HFFc6 (cell line): ENCODE data around the gene CTSL. TPM values are rescaled to one million over a fixed set of nuclear protein-coding genes. Genes with fewer than 3 reads are reported as not detected.

Source experiments
- DNase-seq: peaks from one replicate; pipeline ENCODE4 v3.0.0-alpha.2; 2018
- H3K27ac Mint-ChIP-seq: 2 replicates; pipeline ENCODE4 v1.8.0; 2020; ENCODE audit warnings: mild to moderate bottlenecking, mixed read lengths
- H3K27me3 Mint-ChIP-seq: 2 replicates; pipeline ENCODE4 v1.8.0; 2021; ENCODE audit warnings: mild to moderate bottlenecking, moderate library complexity, mixed read lengths; ENCODE audit not compliant: insufficient read depth
- H3K36me3 Mint-ChIP-seq: 2 replicates; pipeline ENCODE4 v1.8.0; 2021; ENCODE audit warnings: low read depth, mixed read lengths
- H3K4me1 Mint-ChIP-seq: 2 replicates; pipeline ENCODE4 v1.8.0; 2020; ENCODE audit warnings: low read depth, mixed read lengths
- H3K4me3 Mint-ChIP-seq: 2 replicates; pipeline ENCODE4 v1.8.0; 2020; ENCODE audit warnings: mild to moderate bottlenecking, moderate library complexity, mixed read lengths
- H3K9me3 Mint-ChIP-seq: 2 replicates; pipeline ENCODE4 v1.8.0; 2020; ENCODE audit warnings: mild to moderate bottlenecking, mixed read lengths
- total RNA-seq, 6 experiments: library from RNA; stranded (reverse); fragmentation: NEBNext Ultra II Directional; extraction: Animal tissue kit (Norgen Biotek cat#: 25700); gene quantifications; 2 replicates in 1 of 6; 3 replicates in 5 of 6; pipeline ENCODE4 v1.2.3, GENCODE V29; 2021
- TF ChIP-seq, protein P1 (sequence below): fragments of 200-600 bp; sonication (generic); IDR thresholded peaks from 2 replicates; pipeline ENCODE4 v1.5.0; 2021; ENCODE audit warnings: antibody characterized with exemption, mild to moderate bottlenecking

CTSL gene
- total RNA-seq, 6 experiments from 2014 or later, result 189 to 232 (median 210) TPM

DNA sequence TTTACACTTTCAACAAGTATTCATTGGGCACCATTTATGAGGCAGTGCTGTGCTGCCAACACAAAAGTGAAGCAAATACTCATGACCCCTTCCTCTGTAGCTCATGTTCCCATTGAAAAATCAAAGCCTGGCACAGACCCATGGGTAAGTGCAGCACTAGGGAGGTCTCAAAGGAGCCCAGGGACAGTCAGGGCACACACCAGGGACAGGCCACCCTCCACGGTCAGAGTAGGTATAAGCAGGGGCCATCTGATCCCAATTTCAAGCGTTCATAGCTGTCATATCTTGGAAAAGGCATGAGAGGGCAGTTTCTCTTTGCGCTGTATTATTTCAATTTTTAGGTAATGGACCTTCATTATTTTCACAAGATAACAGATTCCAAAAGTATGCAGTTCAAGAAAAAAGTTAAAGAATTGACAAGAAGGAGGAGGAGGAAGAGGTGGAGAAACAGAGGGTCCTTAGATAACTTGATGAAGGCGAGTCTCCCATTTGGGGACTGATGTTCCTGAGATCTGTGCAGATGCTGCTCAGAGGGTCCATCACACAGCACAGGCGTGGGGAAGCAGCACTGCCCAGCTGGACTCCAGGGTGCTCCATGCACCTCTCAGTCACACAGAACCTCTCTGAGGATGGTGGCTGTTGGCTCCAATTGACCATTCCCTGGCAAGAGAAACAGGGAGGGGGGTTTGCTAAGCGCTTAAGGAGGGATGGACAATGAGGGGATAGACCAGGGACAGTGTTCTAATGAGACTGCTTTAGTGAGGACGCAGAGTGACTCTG, 7.5 kb downstream of the CTSL start:
- Mint-ChIP-seq H3K4me3 (no peak overlapping the region), H3K9me3 (no peaks in the 10 kb centered on the region), H3K27me3 (no peaks in the 10 kb centered on the region; the same call in none of the 2 replicates), H3K4me1 (peaks cover 9% of the 10 kb centered on the region), H3K27ac (no peak overlapping the region), H3K36me3 (peaks cover 30% of the 10 kb centered on the region)
- no peak for DNase-seq
- TF ChIP-seq, protein P1, sequence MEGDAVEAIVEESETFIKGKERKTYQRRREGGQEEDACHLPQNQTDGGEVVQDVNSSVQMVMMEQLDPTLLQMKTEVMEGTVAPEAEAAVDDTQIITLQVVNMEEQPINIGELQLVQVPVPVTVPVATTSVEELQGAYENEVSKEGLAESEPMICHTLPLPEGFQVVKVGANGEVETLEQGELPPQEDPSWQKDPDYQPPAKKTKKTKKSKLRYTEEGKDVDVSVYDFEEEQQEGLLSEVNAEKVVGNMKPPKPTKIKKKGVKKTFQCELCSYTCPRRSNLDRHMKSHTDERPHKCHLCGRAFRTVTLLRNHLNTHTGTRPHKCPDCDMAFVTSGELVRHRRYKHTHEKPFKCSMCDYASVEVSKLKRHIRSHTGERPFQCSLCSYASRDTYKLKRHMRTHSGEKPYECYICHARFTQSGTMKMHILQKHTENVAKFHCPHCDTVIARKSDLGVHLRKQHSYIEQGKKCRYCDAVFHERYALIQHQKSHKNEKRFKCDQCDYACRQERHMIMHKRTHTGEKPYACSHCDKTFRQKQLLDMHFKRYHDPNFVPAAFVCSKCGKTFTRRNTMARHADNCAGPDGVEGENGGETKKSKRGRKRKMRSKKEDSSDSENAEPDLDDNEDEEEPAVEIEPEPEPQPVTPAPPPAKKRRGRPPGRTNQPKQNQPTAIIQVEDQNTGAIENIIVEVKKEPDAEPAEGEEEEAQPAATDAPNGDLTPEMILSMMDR, result no peak

GRCh38 chr9:87734106-87734505, 8.2 kb downstream of the CTSL start:
- TF ChIP-seq, protein P1, result no peak
- no peaks in the 10 kb centered on the region for H3K9me3 Mint-ChIP-seq
- DNase-seq, result no peak
- peaks cover 3% of the 10 kb centered on the region; the same call in 1 of the 2 replicates for H3K4me1 Mint-ChIP-seq
- H3K27ac Mint-ChIP-seq, result no peak overlapping the region
- peaks cover 23% of the 10 kb centered on the region for H3K36me3 Mint-ChIP-seq
- no peaks in the 10 kb centered on the region; the same call in none of the 2 replicates for H3K27me3 Mint-ChIP-seq
- H3K4me3 Mint-ChIP-seq, result no peak overlapping the region

DNA sequence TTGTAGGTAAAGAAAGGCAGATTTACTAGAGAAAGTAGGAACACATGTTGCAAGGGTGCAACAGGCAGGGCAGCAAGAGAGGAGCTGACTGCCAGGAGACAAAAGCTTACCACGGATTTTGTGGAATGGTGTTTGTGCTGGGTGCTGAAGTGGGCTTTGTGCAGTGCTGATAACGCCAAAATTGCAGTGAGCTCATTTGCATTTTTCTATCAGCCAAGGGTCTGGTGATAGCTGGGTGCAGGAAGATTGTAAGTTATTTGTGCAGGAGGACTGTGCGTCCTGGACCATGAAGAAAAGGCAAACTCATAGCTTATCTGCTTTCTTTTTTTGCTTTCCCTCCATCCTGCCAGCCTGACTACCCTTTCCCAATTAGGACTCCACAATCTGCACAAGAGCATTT, 13.6 kb downstream of the CTSL start:
- no peak overlapping the region for H3K27ac Mint-ChIP-seq
- no peak overlapping the region for H3K4me3 Mint-ChIP-seq
- peaks cover 10% of the 10 kb centered on the region; the same call in 1 of the 2 replicates for H3K36me3 Mint-ChIP-seq
- DNase-seq, result no peak
- TF ChIP-seq, protein P1, result no peak
- no peaks in the 10 kb centered on the region; the same call in 1 of the 2 replicates for H3K4me1 Mint-ChIP-seq
- peaks cover 16% of the 10 kb centered on the region for H3K9me3 Mint-ChIP-seq
- no peaks in the 10 kb centered on the region; the same call in 1 of the 2 replicates for H3K27me3 Mint-ChIP-seq

DNA sequence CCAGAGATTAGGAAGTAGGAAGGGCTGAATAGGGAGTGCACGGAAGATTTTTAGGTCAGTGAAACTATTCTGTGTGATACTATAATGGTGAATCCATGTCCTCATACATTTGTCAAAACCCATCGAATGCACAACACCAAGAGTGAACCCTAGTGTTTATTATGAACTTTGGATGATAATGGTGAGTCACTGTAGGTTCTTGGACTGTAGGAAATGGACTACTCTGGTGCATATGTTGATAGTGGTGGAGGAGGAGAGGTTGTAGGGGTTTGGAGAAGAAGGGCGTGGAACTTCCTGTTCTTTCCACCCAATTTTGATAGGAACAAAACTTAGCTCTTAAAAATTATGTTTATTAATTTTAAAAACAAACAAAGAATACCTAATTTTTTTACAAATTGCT, 14.3 kb downstream of the CTSL start:
- Mint-ChIP-seq H3K27ac (no peak overlapping the region), H3K9me3 (peaks cover 16% of the 10 kb centered on the region), H3K36me3 (peaks cover 10% of the 10 kb centered on the region; the same call in 1 of the 2 replicates), H3K27me3 (no peaks in the 10 kb centered on the region; the same call in 1 of the 2 replicates), H3K4me1 (no peaks in the 10 kb centered on the region; the same call in 1 of the 2 replicates), H3K4me3 (no peak overlapping the region)
- DNase-seq, result no peak
- TF ChIP-seq, protein P1, result no peak

DNA sequence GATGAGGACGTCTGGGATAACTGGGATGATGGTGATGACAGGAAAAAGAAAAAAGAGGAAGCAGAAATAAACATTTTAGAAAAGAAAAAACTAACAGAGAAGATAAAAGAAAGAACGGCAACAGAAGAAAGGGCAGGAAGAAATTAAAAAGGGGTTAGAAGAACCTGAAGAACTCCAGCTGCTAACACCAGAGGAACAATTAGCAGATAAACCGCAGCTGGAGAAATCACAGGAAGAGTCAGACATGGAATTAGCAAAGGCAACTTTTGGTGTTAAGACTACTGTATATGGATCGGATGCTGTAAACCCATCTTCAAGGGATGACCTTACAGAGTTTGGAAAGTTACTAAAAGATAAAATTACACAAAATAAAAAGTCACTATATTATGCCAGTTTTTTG, 15.4 kb downstream of the CTSL start:
- Mint-ChIP-seq H3K36me3 (peaks cover 10% of the 10 kb centered on the region; the same call in 1 of the 2 replicates), H3K9me3 (peaks cover 16% of the 10 kb centered on the region), H3K27me3 (no peaks in the 10 kb centered on the region), H3K27ac (no peak overlapping the region), H3K4me1 (no peaks in the 10 kb centered on the region; the same call in 1 of the 2 replicates), H3K4me3 (no peak overlapping the region)
- DNase-seq, result no peak
- TF ChIP-seq, protein P1, result no peak
